Suprapubic skin (tissue), 4 donors: ENCODE results near the gene PWP1. TPM values are rescaled to one million over a fixed set of nuclear protein-coding genes. Genes with fewer than 3 reads are reported as not detected.
A peak's percentile ranks its signal among the peaks of the same experiment; 100 is the strongest.

Experiments
- DNase-seq, 2 donors: peaks; one replicate each; pipeline ENCODE4 v3.0.0-alpha.2; 2019; ENCODE audit warnings: low spot score in 2 of 2
- H3K27ac ChIP-seq: fragments of 200-600 bp; sonication (generic); one replicate; pipeline ENCODE4 v1.5.1; 2019
- H3K27me3 ChIP-seq: fragments of 200-600 bp; sonication (generic); one replicate; pipeline ENCODE4 v1.5.1; 2019
- H3K36me3 ChIP-seq: fragments of 200-600 bp; sonication (generic); one replicate; pipeline ENCODE4 v1.5.1; 2019
- H3K4me1 ChIP-seq: fragments of 200-600 bp; sonication (generic); one replicate; pipeline ENCODE4 v1.5.1; 2019
- H3K4me3 ChIP-seq: fragments of 200-600 bp; sonication (generic); one replicate; pipeline ENCODE4 v1.5.1; 2019; ENCODE audit warnings: mild to moderate bottlenecking
- H3K9me3 ChIP-seq: fragments of 200-600 bp; sonication (generic); one replicate; pipeline ENCODE4 v1.5.1; 2019
- CTCF ChIP-seq, 2 donors: fragments of 200-600 bp in 1 of 2; fragments of 450-650 bp in 1 of 2; sonication (generic) in 1 of 2; IDR thresholded peaks; one replicate each; pipeline ENCODE4 v1.5.1; 2016 to 2019; ENCODE audit warnings: antibody characterized with exemption in 2 of 2, mild to moderate bottlenecking in 1 of 2, moderate library complexity in 1 of 2
- EP300 ChIP-seq: sonication (generic); formaldehyde crosslinking; IDR thresholded peaks from one replicate; pipeline ENCODE4 v1.6.1; 2017; ENCODE audit warnings: antibody characterized with exemption
- POLR2A ChIP-seq, 2 donors: fragments of 450-650 bp; IDR thresholded peaks; one replicate each; pipeline ENCODE4 v1.6.1; 2017; ENCODE audit warnings: antibody characterized with exemption in 2 of 2, mild to moderate bottlenecking in 2 of 2, moderate library complexity in 2 of 2
- POLR2AphosphoS5 ChIP-seq, 3 donors: sonication (generic); formaldehyde crosslinking; IDR thresholded peaks; one replicate each; pipeline ENCODE4 v1.6.1; 2017; ENCODE audit warnings: antibody characterized with exemption in 3 of 3
- WGBS: methylation state at CpG from one replicate; pipeline ENCODE4 v1.1.5; 2018; 5-methylcytosine and 5-hydroxymethylcytosine counted together
- total RNA-seq, 4 donors: library from RNA; depleted of rRNA; stranded (reverse); fragments of >200 nt; gene quantifications; one replicate each; pipeline ENCODE4 v1.1.0, GENCODE V29; 2016

Gene PWP1
- total RNA-seq, 4 donors from 2014 or later: 50.7 to 97.7 (median 64.6) TPM

- Histone ChIP-seq H3K27ac (no peak overlapping the region), H3K36me3 (no peaks in the 10 kb centered on the region), H3K27me3 (peaks cover 34% of the 10 kb centered on the region), H3K9me3 (no peaks in the 10 kb centered on the region), H3K4me3 (no peak overlapping the region), H3K4me1 (no peaks in the 10 kb centered on the region)
- WGBS: 89% methylated on average over 4 of the region's 4 CpGs
- TF ChIP-seq CTCF (IDR thresholded peaks at IDR 0.05): no peak
- DNase-seq: no peak
Observed at GRCh38 chr12:107667464-107667863, 18.1 kb upstream of the PWP1 start.

GRCh38 chr12:107668320-107669098, 17.1 kb upstream of the PWP1 start:
- TF ChIP-seq POLR2AphosphoS5 (IDR thresholded peaks at IDR 0.05): no peak
- TF ChIP-seq CTCF (IDR thresholded peaks at IDR 0.05): no peak
- TF ChIP-seq EP300: no peak
- no peak for TF ChIP-seq POLR2A (IDR thresholded peaks at IDR 0.05)
- Histone ChIP-seq H3K36me3 (no peaks in the 10 kb centered on the region), H3K27ac (no peak overlapping the region), H3K9me3 (no peaks in the 10 kb centered on the region), H3K4me1 (no peaks in the 10 kb centered on the region), H3K27me3 (peaks cover 34% of the 10 kb centered on the region), H3K4me3 (no peak overlapping the region)
- no peak for DNase-seq
- 66% methylated on average over 9 of the region's 9 CpGs for WGBS

GRCh38 chr12:107669946-107670345, 15.7 kb upstream of the PWP1 start:
- no peak overlapping the region for H3K4me3 ChIP-seq
- no peaks in the 10 kb centered on the region for H3K4me1 ChIP-seq
- H3K27ac ChIP-seq: no peak overlapping the region
- H3K9me3 ChIP-seq: no peaks in the 10 kb centered on the region
- no peaks in the 10 kb centered on the region for H3K36me3 ChIP-seq
- DNase-seq: no peak
- no peak for TF ChIP-seq POLR2A (IDR thresholded peaks at IDR 0.05)
- no peak for TF ChIP-seq EP300
- no peak for TF ChIP-seq CTCF (IDR thresholded peaks at IDR 0.05)
- TF ChIP-seq POLR2AphosphoS5 (IDR thresholded peaks at IDR 0.05): no peak
- peaks cover 34% of the 10 kb centered on the region for H3K27me3 ChIP-seq
- 90% methylated on average over 8 of the region's 8 CpGs for WGBS

GRCh38 chr12:107670999-107671643, 14.5 kb upstream of the PWP1 start:
- WGBS: 42% methylated on average over 10 of the region's 10 CpGs
- Histone ChIP-seq H3K27me3 (peaks cover 29% of the 10 kb centered on the region), H3K27ac (no peak overlapping the region), H3K9me3 (no peaks in the 10 kb centered on the region), H3K36me3 (no peaks in the 10 kb centered on the region), H3K4me1 (no peaks in the 10 kb centered on the region), H3K4me3 (no peak overlapping the region)
- peak in 1 of 2 donors; percentile 20 for TF ChIP-seq CTCF (IDR thresholded peaks at IDR 0.05)
- no peak for TF ChIP-seq POLR2A (IDR thresholded peaks at IDR 0.05)
- no peak for DNase-seq

- Histone ChIP-seq H3K36me3 (no peaks in the 10 kb centered on the region), H3K9me3 (no peaks in the 10 kb centered on the region), H3K27ac (no peak overlapping the region), H3K27me3 (peaks cover 19% of the 10 kb centered on the region), H3K4me1 (no peaks in the 10 kb centered on the region), H3K4me3 (no peak overlapping the region)
- no peak for DNase-seq
- 66% methylated on average over 6 of the region's 6 CpGs for WGBS
- no peak for TF ChIP-seq POLR2A (IDR thresholded peaks at IDR 0.05)
- TF ChIP-seq CTCF (IDR thresholded peaks at IDR 0.05): no peak
- no peak for TF ChIP-seq POLR2AphosphoS5 (IDR thresholded peaks at IDR 0.05)
- no peak for TF ChIP-seq EP300
Observed at GRCh38 chr12:107677671-107678070, 7.9 kb upstream of the PWP1 start.
